GM15510 (cell line): Measurements from ENCODE around the gene APOL4.

Experiments
- POLR2A ChIP-seq: IDR thresholded peaks from 3 replicates; pipeline ENCODE4 v1.6.1; 2011; ENCODE audit warnings: borderline replicate concordance; ENCODE audit not compliant: insufficient read length; ENCODE audit errors: extremely low read depth

APOL4 gene

GRCh38 chr22:36177160-36177559, 24.4 kb downstream of the APOL4 start:
- TF ChIP-seq POLR2A, result no peak

- TF ChIP-seq POLR2A, result no peak
These were observed 25.7 kb downstream of the APOL4 start for GRCh38 chr22:36175892-36176291.

GRCh38 chr22:36171941-36172340, 29.7 kb downstream of the APOL4 start:
- TF ChIP-seq POLR2A, result no peak

GRCh38 chr22:36166518-36167220, 34.9 kb downstream of the APOL4 start:
- TF ChIP-seq POLR2A, result no peak

- no peak for TF ChIP-seq POLR2A
These were observed 35.5 kb downstream of the APOL4 start for GRCh38 chr22:36166086-36166485.

GRCh38 chr22:36165141-36165540, 36.5 kb downstream of the APOL4 start:
- TF ChIP-seq POLR2A, result no peak

GRCh38 chr22:36164621-36165020, 37.0 kb downstream of the APOL4 start:
- TF ChIP-seq POLR2A, result no peak

- no peak for TF ChIP-seq POLR2A
These were observed 38.1 kb downstream of the APOL4 start for GRCh38 chr22:36163497-36163896.

- TF ChIP-seq POLR2A, result no peak
These were observed 39.2 kb downstream of the APOL4 start for GRCh38 chr22:36162127-36163034.

- peak; percentile 47 for TF ChIP-seq POLR2A
These were observed 41.1 kb downstream of the APOL4 start, which contains the start of gene APOL3 for GRCh38 chr22:36160499-36160942. TSS of gene APOL3 (minus strand) at chr22:36160755. CDS start at chr22:36149055, 11,700 bp downstream.

GRCh38 chr22:36156515-36157419, 44.8 kb downstream of the APOL4 start:
- no peak for TF ChIP-seq POLR2A

GRCh38 chr22:36156119-36156514, 45.5 kb downstream of the APOL4 start:
- TF ChIP-seq POLR2A, result no peak

- TF ChIP-seq POLR2A, result no peak
These were observed 45.9 kb downstream of the APOL4 start for GRCh38 chr22:36155702-36156101.

GRCh38 chr22:36154423-36154945, 47.1 kb downstream of the APOL4 start:
- no peak for TF ChIP-seq POLR2A
